Upper lobe of right lung (tissue), 1 donor: ENCODE results near the gene SRP68. TPM values are rescaled to one million over a fixed set of nuclear protein-coding genes. Genes with fewer than 3 reads are reported as not detected.

ENCODE experiments used
- ATAC-seq: fragments of 200-7000 bp; cut with Tn5 transposase; one replicate; pipeline ENCODE4 v1.9.1; 2020; ENCODE audit warnings: mild to moderate bottlenecking, moderate library complexity
- DNase-seq: peaks from one replicate; pipeline ENCODE4 v3.0.0-alpha.2; 2020
- H3K27ac ChIP-seq: fragments of 200-600 bp; one replicate; pipeline ENCODE4 v1.8.0; 2022
- H3K27me3 ChIP-seq: fragments of 200-600 bp; one replicate; pipeline ENCODE4 v1.8.0; 2022; ENCODE audit warnings: mild to moderate bottlenecking
- H3K36me3 ChIP-seq: fragments of 200-600 bp; one replicate; pipeline ENCODE4 v1.8.0; 2022
- H3K4me1 ChIP-seq: fragments of 200-600 bp; one replicate; pipeline ENCODE4 v1.8.0; 2022
- H3K4me3 ChIP-seq: fragments of 200-600 bp; one replicate; pipeline ENCODE4 v1.8.0; 2022; ENCODE audit warnings: mild to moderate bottlenecking
- H3K9me3 ChIP-seq: fragments of 200-600 bp; one replicate; pipeline ENCODE4 v1.8.0; 2022
- CTCF ChIP-seq: fragments of 200-600 bp; IDR thresholded peaks from one replicate; pipeline ENCODE4 v1.8.0; 2022; ENCODE audit warnings: antibody characterized with exemption
- intact Hi-C: fragments of 100-400 bp; cut with DNase I; formaldehyde crosslinking; loops from one replicate; pipeline ENCODE4 v1.11.0; 2022
- long read RNA-seq: library from polyadenylated mRNA; unstranded; transcript quantifications from one replicate; pipeline ENCODE4 v2.0.0, GENCODE V29; 2021
- total RNA-seq: library from RNA; stranded (reverse); fragmentation: NEBNext Ultra II Directional; extraction: Animal tissue kit (Norgen Biotek cat#: 25700); gene quantifications from one replicate; pipeline ENCODE4 v1.2.1, GENCODE V29; 2021
- donor health status: DM: no; HTN: yes; CAD: no; lungs with severe emphysema.

The SRP68 gene
- total RNA-seq = 74.9 TPM
- long read RNA-seq, transcript SRP68-201 (16 exons, 2,649 nt) = major isoform, 142 of 168 reads
- long read RNA-seq, partial matches to known transcripts = 11 of 168 reads
- long read RNA-seq, other reads (novel, unspliced or antisense) = 10 of 168 reads

- peak; percentile 96 for DNase-seq
- no peak for TF ChIP-seq CTCF
- Histone ChIP-seq H3K36me3 (peaks cover 32% of the 10 kb centered on the region), H3K4me3 (peak within 1 kb of the TSS; percentile 76), H3K27me3 (peaks cover 40% of the 10 kb centered on the region), H3K4me1 (peaks cover 47% of the 10 kb centered on the region), H3K27ac (peak within 1 kb of the TSS; percentile 75), H3K9me3 (no peaks in the 10 kb centered on the region)
- intact Hi-C loops = no loop called here
- peak; percentile 99 for ATAC-seq
These were observed at the start of gene SRP68 for GRCh38 chr17:76072148-76072858. Gene SRP68, minus strand, starts transcription at chr17:76072517. Its CDS starts 26 bp downstream, at chr17:76072491.

GRCh38 chr17:76121932-76122430 lies 49.7 kb upstream of the SRP68 start:
- no peaks in the 10 kb centered on the region for H3K36me3 ChIP-seq
- DNase-seq = no peak
- no peaks in the 10 kb centered on the region for H3K27me3 ChIP-seq
- H3K9me3 ChIP-seq = no peaks in the 10 kb centered on the region
- peaks cover 6% of the 10 kb centered on the region for H3K4me1 ChIP-seq
- no peak for TF ChIP-seq CTCF
- intact Hi-C loops = loop anchor here (5.0 to 10.0 kb wide), 2 partner anchors 63 to 160 kb away; no protein-coding TSS in a partner anchor
- H3K27ac ChIP-seq = peak overlapping the region; percentile 17
- peak; percentile 30 for ATAC-seq
- peak overlapping the region; percentile 37 for H3K4me3 ChIP-seq

DNA sequence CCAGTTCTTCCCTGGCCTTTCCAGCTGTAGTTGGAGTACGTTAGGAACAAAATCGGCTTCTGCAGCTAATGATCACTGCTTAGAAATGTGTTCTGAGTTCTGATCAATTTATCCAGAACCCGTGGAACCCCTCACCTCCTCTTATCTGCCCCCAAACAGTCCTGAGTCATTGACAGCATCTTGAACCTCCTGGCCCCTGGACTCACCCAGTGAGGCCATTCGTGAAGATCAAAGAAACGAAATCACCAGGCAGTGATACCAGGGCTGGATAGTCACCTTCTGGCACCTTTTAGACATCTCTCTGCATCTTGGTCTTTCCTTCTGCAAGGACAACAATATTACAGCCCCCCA lies 48.3 kb upstream of the SRP68 start:
- ATAC-seq = no peak
- intact Hi-C loops = loop anchor here (5.0 to 10.0 kb wide), 2 partner anchors 64 to 162 kb away; no protein-coding TSS in a partner anchor
- Histone ChIP-seq H3K9me3 (no peaks in the 10 kb centered on the region), H3K27ac (no peak overlapping the region), H3K36me3 (no peaks in the 10 kb centered on the region), H3K4me3 (no peak overlapping the region), H3K27me3 (no peaks in the 10 kb centered on the region), H3K4me1 (peaks cover 6% of the 10 kb centered on the region)
- no peak for DNase-seq
- no peak for TF ChIP-seq CTCF

GRCh38 chr17:76119409-76120371 lies 47.4 kb upstream of the SRP68 start:
- H3K27ac ChIP-seq = no peak overlapping the region
- H3K4me1 ChIP-seq = peaks cover 6% of the 10 kb centered on the region
- H3K4me3 ChIP-seq = no peak overlapping the region
- DNase-seq (no peak), ATAC-seq (no peak)
- H3K9me3 ChIP-seq = no peaks in the 10 kb centered on the region
- no peaks in the 10 kb centered on the region for H3K36me3 ChIP-seq
- no peak for TF ChIP-seq CTCF
- intact Hi-C loops = loop anchor here (5.0 to 10.0 kb wide), 2 partner anchors 65 to 163 kb away; no protein-coding TSS in a partner anchor
- no peaks in the 10 kb centered on the region for H3K27me3 ChIP-seq

GRCh38 chr17:76115138-76115754 lies 42.9 kb upstream of the SRP68 start:
- Histone ChIP-seq H3K4me1 (no peaks in the 10 kb centered on the region), H3K9me3 (no peaks in the 10 kb centered on the region), H3K27me3 (no peaks in the 10 kb centered on the region), H3K36me3 (no peaks in the 10 kb centered on the region), H3K4me3 (no peak overlapping the region), H3K27ac (no peak overlapping the region)
- intact Hi-C loops = no loop called here
- no peak for ATAC-seq
- TF ChIP-seq CTCF = no peak
- no peak for DNase-seq
